Pulmonary artery endothelial cell (primary cell): ENCODE measurements around the gene CDK5RAP2. TPM values are rescaled to one million over a fixed set of nuclear protein-coding genes. Genes with fewer than 3 reads are reported as not detected.
"Not testable (repeated sequence)": the region's sequence is repeated elsewhere in the genome, so short reads cannot be mapped to it uniquely, and the experiment has no call there.

ENCODE experiments used
- DNase-seq: peaks from one replicate; pipeline ENCODE4 v3.0.0-alpha.2; 2011; ENCODE audit warnings: low read depth, low spot score
- total RNA-seq: library from RNA; depleted of rRNA; stranded (reverse); fragments of >200 nt; gene quantifications from 2 replicates; pipeline ENCODE4 v1.2.3, GENCODE V29; 2014

The CDK5RAP2 gene
- total RNA-seq, 1 donor from 2014 or later: 26.5 TPM

- DNase-seq: no peak
Measured at GRCh38 chr9:120545701-120546550, 34.0 kb downstream of the CDK5RAP2 start.

GRCh38 chr9:120544441-120544840, 35.5 kb downstream of the CDK5RAP2 start:
- no peak for DNase-seq

GRCh38 chr9:120542701-120543490, 37.1 kb downstream of the CDK5RAP2 start:
- DNase-seq: no peak

GRCh38 chr9:120541921-120542320, 38.0 kb downstream of the CDK5RAP2 start:
- no peak for DNase-seq

- DNase-seq: no peak
Measured at GRCh38 chr9:120539951-120540350, 40.0 kb downstream of the CDK5RAP2 start.

GRCh38 chr9:120538339-120538738, 41.6 kb downstream of the CDK5RAP2 start:
- peak; percentile 2 for DNase-seq

GRCh38 chr9:120536949-120537640, 42.9 kb downstream of the CDK5RAP2 start:
- no peak for DNase-seq

- DNase-seq: no peak
Measured at GRCh38 chr9:120536094-120536493, 43.9 kb downstream of the CDK5RAP2 start.

GRCh38 chr9:120534266-120534665, 45.7 kb downstream of the CDK5RAP2 start:
- DNase-seq: no peak

- DNase-seq: no peak
Measured at GRCh38 chr9:120532891-120533290, 47.1 kb downstream of the CDK5RAP2 start.

- DNase-seq: no peak
Measured at GRCh38 chr9:120532475-120532874, 47.5 kb downstream of the CDK5RAP2 start.

- no peak for DNase-seq
Measured at GRCh38 chr9:120531683-120532300, 48.2 kb downstream of the CDK5RAP2 start.

GRCh38 chr9:120530220-120530832, 49.6 kb downstream of the CDK5RAP2 start:
- DNase-seq: not testable (repeated sequence)

- DNase-seq: no peak
Measured at GRCh38 chr9:120528829-120529228, 51.1 kb downstream of the CDK5RAP2 start.

GRCh38 chr9:120528327-120528726, 51.6 kb downstream of the CDK5RAP2 start:
- no peak for DNase-seq

GRCh38 chr9:120526534-120526933, 53.4 kb downstream of the CDK5RAP2 start:
- no peak for DNase-seq

- DNase-seq: no peak
Measured at GRCh38 chr9:120524863-120525262, 55.1 kb downstream of the CDK5RAP2 start.

- no peak for DNase-seq
Measured at GRCh38 chr9:120524038-120524437, 55.9 kb downstream of the CDK5RAP2 start.

GRCh38 chr9:120522558-120522957, 57.4 kb downstream of the CDK5RAP2 start:
- DNase-seq: no peak

- no peak for DNase-seq
Measured at GRCh38 chr9:120522032-120522431, 57.9 kb downstream of the CDK5RAP2 start.

- DNase-seq: no peak
Measured at GRCh38 chr9:120521101-120521500, 58.9 kb downstream of the CDK5RAP2 start.
